ENCODE results near the gene STAT5A. TPM values are rescaled to one million over a fixed set of nuclear protein-coding genes. Genes with fewer than 3 reads are reported as not detected.

Gene STAT5A
- total and polyA plus RNA-seq, 9 of the 15 experiments (the other 6 are each of a cell fraction or from before 2014, with no cell fraction given): 79.9 to 415 (median 196) TPM

GRCh38 chr17:42329025-42329976, 41.0 kb downstream of the STAT5A start (continued):
- no peak for TF ChIP-seq ZNF280A (IDR thresholded peaks at IDR 0.05; ENCODE audit: low read depth, partially characterized antibody)

- in situ Hi-C loops (cut with MboI) (no loop called here), intact Hi-C loops (cut with micrococcal nuclease) (no loop called here)
- H3K36me3 ChIP-seq (ENCODE audit: control insufficient read depth, insufficient read depth, low read length): peaks cover 78% of the 10 kb centered on the region
- no peak overlapping the region for H3K4me2 ChIP-seq (ENCODE audit: insufficient read depth, low read length)
- H3K9ac ChIP-seq (ENCODE audit: insufficient read depth in 1 of 2, low read depth in 2 of 2, low read length in 2 of 2): no peak overlapping the region
- no peak for FAIRE-seq
- H3K9me1 ChIP-seq (ENCODE audit: control insufficient read depth, insufficient read depth, low read length): no peaks in the 10 kb centered on the region
- WGBS (ENCODE audit: insufficient coverage, low coverage, missing lambda C conversion rate): 100% methylated on average over 1 of the region's 1 CpG
- no peaks in the 10 kb centered on the region for H3K9me3 ChIP-seq (replicated peaks; ENCODE audit: control insufficient read depth, insufficient read depth, low read depth, low read length)
- ChIA-PET CTCF (ENCODE audit: low intra/inter-chr PET ratio) (no interaction called here), POLR2A (interaction anchor here (0.7 kb wide), 1 partner anchor 18 kb away, joined by 8 read pairs; no protein-coding TSS in a partner anchor)
- no TSS peak for BruUV-seq (replicated peaks)
- no peaks in the 10 kb centered on the region for H3K79me2 ChIP-seq (ENCODE audit: control insufficient read depth, insufficient read depth, low read length)
- DNase-seq (ENCODE audit: extremely low read depth in 1 of 4, low spot score in 3 of 4): no peak
- no peak overlapping the region for H3K27ac ChIP-seq (ENCODE audit: extremely low read depth, low read depth, low read length)
- no peak overlapping the region for H3K4me3 ChIP-seq
- H3K27me3 ChIP-seq (ENCODE audit: control insufficient read depth in 2 of 2, insufficient read depth in 2 of 2, low read length in 2 of 2): no peaks in the 10 kb centered on the region
- H3K4me1 ChIP-seq (replicated peaks in 1 of 2; ENCODE audit: control insufficient read depth in 2 of 2, insufficient read depth in 2 of 2, low read length in 2 of 2): no peaks in the 10 kb centered on the region
- no peak for ATAC-seq
- H2AFZ ChIP-seq (ENCODE audit: low read depth, low read length): no peak overlapping the region
- no peaks in the 10 kb centered on the region for H4K20me1 ChIP-seq (replicated peaks; ENCODE audit: control insufficient read depth, insufficient read depth, low read length)
- TF ChIP-seq SRSF9 (IDR thresholded peaks at IDR 0.05; ENCODE audit: borderline replicate concordance, low read depth, low read length): no peak
- TF ChIP-seq NFIC (IDR thresholded peaks at IDR 0.05): no peak
- TF ChIP-seq RBM22 (IDR thresholded peaks at IDR 0.05; ENCODE audit: low read depth, low read length, poor library complexity, severe bottlenecking): no peak
- no peak for TF ChIP-seq RBFOX2 (IDR thresholded peaks at IDR 0.05; ENCODE audit: low read depth, low read length)
- TF ChIP-seq TAF7 (tag; IDR thresholded peaks at IDR 0.05): no peak
- TF ChIP-seq MTA2 (IDR thresholded peaks at IDR 0.05; ENCODE audit: low read depth): no peak
- no peak for TF ChIP-seq MLLT1 (IDR thresholded peaks at IDR 0.05)
- no peak for TF ChIP-seq ERF (CRISPR knock-in tag; IDR thresholded peaks at IDR 0.05)
- no peak for TF ChIP-seq HINFP (tag; conservative IDR thresholded peaks at IDR 0.05; ENCODE audit: low read depth)
- TF ChIP-seq ZNF764 (CRISPR knock-in tag; IDR thresholded peaks at IDR 0.05; ENCODE audit: low read depth): no peak
- TF ChIP-seq KDM4B (IDR thresholded peaks at IDR 0.05; ENCODE audit: borderline replicate concordance in 2 of 2, low read depth in 1 of 2): no peak
- TF ChIP-seq ZNF75A (CRISPR knock-in tag; IDR thresholded peaks at IDR 0.05): no peak
These were observed 44.8 kb downstream of the STAT5A start for GRCh38 chr17:42333053-42333452.

All from K562 (cell line).